Erythroblast (primary cell): ENCODE results near the gene IFI30.

ENCODE experiments used
- GATA1 ChIP-seq: IDR thresholded peaks from 2 replicates; pipeline ENCODE4 v1.6.1; 2011; ENCODE audit warnings: low read depth, mild to moderate bottlenecking, control low read depth, low read length, moderate library complexity
- POLR2A ChIP-seq: IDR thresholded peaks from 2 replicates; pipeline ENCODE4 v1.6.1; 2011; ENCODE audit warnings: mild to moderate bottlenecking, low read length

GRCh38 chr19:18157465-18158063 is 16.0 kb upstream of the IFI30 start:
- TF ChIP-seq POLR2A (no peak), GATA1 (no peak)
